Body of pancreas (tissue), 4 donors: Measurements from ENCODE around the gene TBC1D20. TPM values are rescaled to one million over a fixed set of nuclear protein-coding genes. Genes with fewer than 3 reads are reported as not detected.
"Not testable (repeated sequence)": the region's sequence is repeated elsewhere in the genome, so short reads cannot be mapped to it uniquely, and the experiment has no call there.

Experiments used
- ATAC-seq: fragments of 150-250 bp; one replicate; pipeline ENCODE4 v1.9.1; 2016
- DNase-seq, 4 donors: peaks; one replicate each; pipeline ENCODE4 v3.0.0-alpha.2; 2019
- H3K27ac ChIP-seq, 4 donors: fragments of 200-600 bp; sonication (generic); 1 replicate in 3 of 4; 2 replicates in 1 of 4; pipeline versions ENCODE4 v1.5.1 to v1.6.1; 2016 to 2019; ENCODE audit warnings: mild to moderate bottlenecking in 1 of 4, mixed read lengths in 1 of 4, moderate library complexity in 1 of 4
- H3K27me3 ChIP-seq, 2 donors: fragments of 200-600 bp; sonication (generic); one replicate each; pipeline ENCODE4 v1.6.0; 2016; ENCODE audit warnings: mild to moderate bottlenecking in 1 of 2
- H3K36me3 ChIP-seq, 2 donors: fragments of 200-600 bp; sonication (generic); replicated peaks in 1 of 2; 2 replicates each; pipeline ENCODE4 v1.5.1; 2016; ENCODE audit warnings: low read depth in 2 of 2; ENCODE audit not compliant: insufficient read depth in 1 of 2
- H3K4me1 ChIP-seq: fragments of 200-600 bp; sonication (generic); one replicate; pipeline ENCODE4 v1.6.0; 2016
- H3K4me3 ChIP-seq, 2 donors: fragments of 200-600 bp; sonication (generic); 1 replicate in 1 of 2; 2 replicates in 1 of 2; pipeline ENCODE4 v1.5.1; 2016 to 2019
- H3K9me3 ChIP-seq, 3 donors: fragments of 200-600 bp; sonication (generic); 1 replicate in 2 of 3; 2 replicates in 1 of 3; pipeline ENCODE4 v1.5.1; 2016
- POLR2A ChIP-seq, 3 donors: fragments of 450-650 bp; IDR thresholded peaks; one replicate each; pipeline ENCODE4 v1.6.1; 2016; ENCODE audit warnings: antibody characterized with exemption in 3 of 3, mild to moderate bottlenecking in 2 of 3
- WGBS, 2 donors: methylation state at CpG; one replicate each; pipeline ENCODE4 v1.1.5; 2017; 5-methylcytosine and 5-hydroxymethylcytosine counted together
- intact Hi-C: fragments of 100-400 bp; cut with DNase I; formaldehyde crosslinking; loops from one replicate; pipeline ENCODE4 v1.15.1; 2023
- small RNA-seq: library from RNA; depleted of rRNA; stranded (forward); fragments of <200 nt; gene quantifications from one replicate; pipeline ENCODE3, GENCODE V24; 2016
- total RNA-seq, 2 donors: library from RNA; depleted of rRNA; stranded (reverse); fragments of >200 nt; gene quantifications; one replicate each; pipeline ENCODE4 v1.1.0, GENCODE V29; 2016
- TF ChIP-seq, protein P1 (sequence below), 7 experiments: fragments of 450-650 bp in 4 of 7; fragments of 200-600 bp in 3 of 7; sonication (generic) in 3 of 7; IDR thresholded peaks; one replicate each; pipeline ENCODE4 v1.5.1; 2016 to 2019; ENCODE audit warnings: antibody characterized with exemption in 7 of 7

The TBC1D20 gene
- total RNA-seq, 2 donors from 2014 or later = 16.3 to 27.4 TPM

DNA sequence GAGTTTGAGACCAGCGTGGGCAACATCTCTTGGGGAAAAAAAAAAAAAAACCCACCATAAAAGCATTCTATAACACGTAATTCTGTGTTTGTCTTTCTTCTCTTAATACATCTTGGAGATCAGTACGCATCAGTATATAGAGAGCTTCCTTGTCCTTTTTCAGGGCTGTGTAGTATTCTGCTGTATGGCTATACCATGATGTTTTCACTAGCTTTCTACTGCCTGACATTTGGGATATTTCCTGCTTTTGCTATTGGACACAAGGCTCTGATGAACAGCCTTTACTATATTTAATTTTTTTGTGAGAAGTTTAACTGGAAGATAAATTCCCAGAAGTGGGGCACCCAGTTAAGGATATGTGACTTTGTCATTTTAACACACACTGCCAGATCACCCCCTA lies 74.8 kb downstream of the TBC1D20 start:
- H3K27ac ChIP-seq = no peak overlapping the region
- no peak for DNase-seq
- peaks cover 0 to 2% of the 10 kb centered on the region in 2 donors for H3K36me3 ChIP-seq
- ATAC-seq = no peak
- no peak overlapping the region for H3K4me3 ChIP-seq
- intact Hi-C loops = no loop called here
- peaks cover 22% of the 10 kb centered on the region for H3K4me1 ChIP-seq
- 95 to 97% methylated on average over 3 of the region's 3 CpGs for WGBS, 2 donors
- no peak for TF ChIP-seq POLR2A (IDR thresholded peaks at IDR 0.05)
- TF ChIP-seq, protein P1, sequence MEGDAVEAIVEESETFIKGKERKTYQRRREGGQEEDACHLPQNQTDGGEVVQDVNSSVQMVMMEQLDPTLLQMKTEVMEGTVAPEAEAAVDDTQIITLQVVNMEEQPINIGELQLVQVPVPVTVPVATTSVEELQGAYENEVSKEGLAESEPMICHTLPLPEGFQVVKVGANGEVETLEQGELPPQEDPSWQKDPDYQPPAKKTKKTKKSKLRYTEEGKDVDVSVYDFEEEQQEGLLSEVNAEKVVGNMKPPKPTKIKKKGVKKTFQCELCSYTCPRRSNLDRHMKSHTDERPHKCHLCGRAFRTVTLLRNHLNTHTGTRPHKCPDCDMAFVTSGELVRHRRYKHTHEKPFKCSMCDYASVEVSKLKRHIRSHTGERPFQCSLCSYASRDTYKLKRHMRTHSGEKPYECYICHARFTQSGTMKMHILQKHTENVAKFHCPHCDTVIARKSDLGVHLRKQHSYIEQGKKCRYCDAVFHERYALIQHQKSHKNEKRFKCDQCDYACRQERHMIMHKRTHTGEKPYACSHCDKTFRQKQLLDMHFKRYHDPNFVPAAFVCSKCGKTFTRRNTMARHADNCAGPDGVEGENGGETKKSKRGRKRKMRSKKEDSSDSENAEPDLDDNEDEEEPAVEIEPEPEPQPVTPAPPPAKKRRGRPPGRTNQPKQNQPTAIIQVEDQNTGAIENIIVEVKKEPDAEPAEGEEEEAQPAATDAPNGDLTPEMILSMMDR (IDR thresholded peaks at IDR 0.05) = no peak
- no peaks in the 10 kb centered on the region for H3K27me3 ChIP-seq
- H3K9me3 ChIP-seq = no peaks in the 10 kb centered on the region

DNA sequence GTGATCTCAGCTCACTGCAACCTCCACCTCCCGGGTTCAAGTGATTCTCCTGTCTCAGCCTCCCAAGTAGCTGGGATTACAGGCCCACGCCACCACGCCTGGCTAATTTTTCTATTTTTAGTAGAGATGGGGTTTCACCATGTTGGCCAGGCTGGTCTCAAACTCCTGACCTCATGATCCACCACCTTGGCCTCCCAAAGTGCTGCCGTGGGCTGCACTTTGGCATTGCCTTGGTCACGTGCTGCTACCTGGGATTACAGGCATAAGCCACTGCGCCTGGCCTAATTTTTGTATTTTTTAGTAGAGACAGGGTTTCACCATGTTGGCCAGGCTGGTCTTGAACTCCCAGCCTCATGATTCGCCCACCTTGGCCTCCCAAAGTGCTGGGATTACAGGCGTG lies 75.7 kb downstream of the TBC1D20 start:
- H3K27me3 ChIP-seq, H3K4me3 ChIP-seq, ATAC-seq, H3K9me3 ChIP-seq, H3K27ac ChIP-seq, DNase-seq, intact Hi-C loops, H3K36me3 ChIP-seq: not testable (repeated sequence)
- peaks cover 22% of the 10 kb centered on the region for H3K4me1 ChIP-seq
- 92 to 99% methylated on average over 4 to 7 of the region's 8 CpGs for WGBS, 2 donors

Small RNA genes lying within 50 kb of the gene (small RNA-seq; reads per million reads assigned to genes)
- gene RF00019 = not detected

Other genes with a start within 250 kb of the TBC1D20 start
- gene DEFB129, start 235.3 kb downstream of the TBC1D20 start, total RNA-seq = not detected
- gene DEFB132, start 204.8 kb downstream of the TBC1D20 start, total RNA-seq = not detected
- gene C20orf96, start 171.8 kb downstream of the TBC1D20 start, total RNA-seq = 1 to 10 TPM in 1 of 2 donors, under 1 TPM in 1; 0.33 to 1.8 TPM
- 10 to 100 TPM; 12.2 to 16.5 TPM for gene ZCCHC3, start 165.0 kb downstream of the TBC1D20 start, total RNA-seq
- gene SOX12, start 137.0 kb downstream of the TBC1D20 start, total RNA-seq = 10 to 100 TPM in 1 of 2 donors, 1 to 10 TPM in 1; 6.2 to 17.1 TPM
- 10 to 100 TPM; 13.8 to 15.6 TPM for gene NRSN2, start 115.4 kb downstream of the TBC1D20 start, total RNA-seq
- 10 to 100 TPM; 13.2 to 19.8 TPM for gene TRIB3, start 81.8 kb downstream of the TBC1D20 start, total RNA-seq
- 10 to 100 TPM; 36.1 to 95.9 TPM for gene RBCK1, start 54.2 kb downstream of the TBC1D20 start, total RNA-seq
- 10 to 100 TPM; 40.5 to 52.7 TPM for gene CSNK2A1, start 81.3 kb upstream of the TBC1D20 start, total RNA-seq
- gene TCF15, start 147.8 kb upstream of the TBC1D20 start, total RNA-seq = not detected
- 1 to 10 TPM; 7.9 to 9.9 TPM for gene SRXN1, start 190.7 kb upstream of the TBC1D20 start, total RNA-seq
- gene SCRT2, start 213.3 kb upstream of the TBC1D20 start, total RNA-seq = under 1 TPM in 1 of 2 donors, not detected in 1; under 0.01 TPM